Left hindlimb (tissue), 1 donor: Measurements from ENCODE around the gene SF3A2.

ENCODE experiments used
- DNase-seq: peaks from one replicate; pipeline ENCODE4 v3.0.0-alpha.2; 2018

Gene SF3A2

DNA sequence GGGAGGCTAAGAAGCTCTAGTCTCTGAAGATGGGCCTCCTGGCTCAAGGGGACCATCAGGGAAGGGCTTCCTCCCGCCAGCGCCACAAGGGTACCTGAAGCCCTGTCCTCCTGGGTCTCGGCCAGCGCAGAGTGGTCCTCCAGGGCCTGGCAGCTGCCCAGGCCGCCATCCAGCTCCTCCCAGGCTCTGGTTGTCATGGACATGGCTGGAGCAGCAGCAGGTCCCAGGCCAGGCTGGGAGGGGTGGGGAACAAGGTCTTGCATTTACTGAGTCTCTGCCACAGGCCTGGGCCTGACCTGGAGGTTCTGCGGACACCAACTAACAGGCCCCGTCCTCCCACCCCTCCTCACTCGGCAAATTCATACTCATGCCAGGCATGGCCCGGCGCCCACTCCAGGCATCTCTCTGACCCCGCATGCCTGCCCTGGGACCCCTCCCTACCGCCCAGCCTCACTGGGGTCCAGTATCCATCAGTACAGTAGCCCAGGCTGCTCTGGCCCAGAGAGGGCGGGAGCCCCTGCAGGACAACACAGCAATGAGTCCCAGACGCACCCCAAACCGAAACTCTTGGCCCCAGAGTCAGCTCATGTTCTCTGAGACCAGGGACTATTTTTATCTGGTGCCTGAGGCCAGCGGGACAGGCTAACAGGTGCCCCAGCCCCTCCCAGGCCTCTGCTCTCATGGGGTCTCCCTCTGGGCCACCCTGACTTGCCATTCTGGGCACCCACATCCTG, 18.7 kb downstream of the SF3A2 start:
- peak; percentile 35 for DNase-seq

DNA sequence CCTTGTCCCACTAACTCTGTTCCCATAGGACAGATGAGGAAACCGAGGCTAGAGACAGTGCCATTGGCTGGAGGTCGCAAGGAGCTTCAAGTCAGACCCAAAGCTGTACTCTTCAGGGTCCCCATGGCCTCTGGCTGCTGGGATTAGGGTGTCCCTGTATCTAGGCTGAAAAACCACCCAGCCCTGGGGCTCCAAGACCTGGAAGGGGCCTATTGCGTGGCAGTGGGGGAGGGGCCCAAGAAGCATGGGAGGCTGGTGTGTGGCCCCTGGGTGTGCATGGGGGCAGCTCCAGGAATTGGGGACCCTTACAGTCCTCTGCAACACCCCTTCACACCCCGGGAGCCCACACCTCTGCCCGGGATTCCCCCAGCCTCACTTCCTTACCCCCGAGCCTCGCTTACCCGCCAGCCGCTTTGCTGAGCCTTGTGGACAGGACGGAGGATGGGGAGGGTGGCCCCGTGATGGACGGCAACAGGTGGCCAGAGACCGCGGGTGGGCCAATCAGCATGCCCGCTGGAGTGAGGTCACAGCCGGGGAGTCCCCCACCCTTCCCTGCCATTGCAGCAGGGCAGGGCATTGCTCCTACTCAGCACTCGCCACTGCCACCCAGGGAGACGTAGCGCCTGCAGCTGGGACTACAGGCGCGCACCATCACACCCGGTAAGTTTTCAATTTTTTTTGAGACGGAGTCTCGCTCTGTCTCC, 19.5 kb downstream of the SF3A2 start, which contains the start of gene JSRP1:
Gene JSRP1 (minus strand): TSS at position 436 of the 704 bp plus-strand sequence. CDS start 1,103 bp downstream, outside the sequence.
- DNase-seq: peak; percentile 86

DNA sequence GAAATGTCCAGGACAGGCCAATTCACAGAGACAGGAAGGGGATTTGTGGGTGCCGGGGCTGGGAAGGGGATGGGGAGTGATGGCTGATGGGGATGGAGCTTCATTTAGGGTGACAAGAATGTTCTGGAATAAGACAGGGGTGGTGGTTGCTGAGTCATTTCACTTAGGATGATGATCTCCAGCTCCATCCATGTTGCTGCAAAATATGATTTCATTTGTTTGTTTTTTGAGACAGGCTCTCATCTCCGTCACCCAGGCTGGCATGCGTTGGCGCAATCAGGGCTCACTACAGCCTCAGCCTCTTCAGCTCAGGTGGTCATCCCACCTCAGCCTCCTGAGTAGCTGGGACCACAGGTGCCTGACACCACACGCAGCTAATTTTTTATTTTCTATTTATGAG, 22.7 kb downstream of the SF3A2 start:
- no peak for DNase-seq

DNA sequence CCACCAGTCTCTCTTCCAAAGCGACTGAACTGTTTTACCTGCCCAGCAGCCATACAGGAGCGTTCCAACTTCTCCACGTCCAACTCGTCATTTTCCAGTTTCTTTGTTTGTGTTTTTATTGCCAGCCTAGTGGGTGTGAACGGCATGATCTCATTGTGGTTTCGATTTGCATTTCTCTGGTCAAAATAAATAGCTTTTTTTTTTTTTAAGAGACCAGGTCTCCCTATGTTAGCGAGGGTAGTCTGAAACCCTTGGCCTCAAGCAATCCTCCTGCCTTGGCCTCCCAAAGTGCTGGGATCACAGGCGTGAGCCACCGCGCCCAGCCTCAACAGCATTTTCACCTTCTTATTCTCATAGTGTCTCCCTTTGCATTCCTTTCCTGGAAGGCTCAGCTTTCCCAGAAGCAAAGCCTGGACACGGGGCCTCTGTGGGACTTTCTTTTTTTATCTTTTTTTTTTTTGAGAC, 23.7 kb downstream of the SF3A2 start:
- no peak for DNase-seq

DNA sequence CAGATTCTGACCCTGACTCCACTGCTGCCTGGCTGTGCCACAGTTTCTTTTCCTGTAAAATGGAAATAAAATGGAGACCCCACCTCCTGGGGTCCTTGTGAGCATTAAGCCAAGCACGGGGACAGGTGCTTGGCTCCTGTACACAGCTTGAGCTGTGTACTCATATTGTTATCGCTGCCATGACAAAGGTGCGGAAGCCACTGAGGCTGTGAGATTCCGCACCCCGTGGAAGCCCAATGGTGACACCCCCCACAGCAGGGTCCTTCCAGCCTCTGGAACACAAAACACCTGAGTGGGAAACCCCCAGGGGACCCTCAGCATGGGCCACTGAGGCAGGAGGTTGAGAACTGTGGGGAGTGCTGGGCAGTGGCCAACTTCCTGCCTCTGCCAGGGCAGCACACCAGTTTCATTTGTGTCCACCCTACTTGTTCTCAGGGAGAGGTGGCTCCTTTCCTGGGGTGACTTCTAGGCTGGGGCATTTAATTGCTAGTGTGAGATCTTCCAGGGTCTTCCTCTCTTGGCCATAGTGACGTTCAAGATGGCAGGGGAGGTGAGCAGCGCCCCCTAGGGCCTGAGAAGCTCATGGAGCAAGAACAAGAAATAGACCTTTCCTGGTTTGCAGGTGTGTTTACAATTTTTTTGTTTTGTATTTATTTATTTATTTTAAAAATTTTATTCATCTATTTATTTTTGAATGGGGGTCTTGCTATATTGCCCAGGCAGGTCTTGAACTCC, 25.0 kb downstream of the SF3A2 start:
- DNase-seq: no peak

DNA sequence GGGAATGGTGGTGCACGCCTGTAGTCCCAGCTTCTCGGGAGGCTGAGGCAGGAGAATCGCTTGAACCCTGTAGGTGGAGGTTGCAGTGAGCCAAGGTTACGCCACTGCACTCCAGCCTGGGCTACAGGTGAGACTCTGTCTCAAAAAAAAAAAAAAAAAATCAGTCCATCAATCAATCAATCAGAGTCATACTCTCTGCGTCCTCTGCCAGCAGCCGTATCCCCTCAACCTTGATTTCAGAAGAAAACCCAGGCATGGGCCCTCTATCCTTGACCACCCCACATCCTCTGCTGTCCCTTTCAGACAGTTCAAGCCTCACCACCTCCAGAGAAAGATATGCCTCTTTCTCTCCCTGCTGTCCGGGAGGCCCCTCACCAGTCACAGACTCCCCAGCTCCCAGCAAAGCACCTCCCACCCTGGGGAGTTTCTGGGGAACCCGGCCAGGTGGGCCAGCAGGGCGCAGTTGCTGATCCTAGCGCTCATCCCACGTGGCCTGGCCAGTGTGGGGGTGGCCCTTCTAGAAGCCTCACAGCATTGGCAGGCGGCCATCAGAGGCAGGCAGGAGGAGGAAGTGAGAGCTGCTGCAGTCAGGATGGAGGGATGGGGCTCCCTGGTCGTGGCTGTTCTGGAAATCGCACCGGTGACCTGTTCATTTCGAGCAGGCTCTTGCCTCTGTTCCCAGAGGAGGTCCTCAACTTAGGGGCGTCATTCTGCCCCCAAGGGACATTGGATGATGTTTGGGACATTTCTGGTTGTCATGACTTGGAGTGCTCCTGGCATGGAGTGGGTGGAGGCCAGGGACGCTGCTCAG, 29.8 kb downstream of the SF3A2 start:
- no peak for DNase-seq

DNA sequence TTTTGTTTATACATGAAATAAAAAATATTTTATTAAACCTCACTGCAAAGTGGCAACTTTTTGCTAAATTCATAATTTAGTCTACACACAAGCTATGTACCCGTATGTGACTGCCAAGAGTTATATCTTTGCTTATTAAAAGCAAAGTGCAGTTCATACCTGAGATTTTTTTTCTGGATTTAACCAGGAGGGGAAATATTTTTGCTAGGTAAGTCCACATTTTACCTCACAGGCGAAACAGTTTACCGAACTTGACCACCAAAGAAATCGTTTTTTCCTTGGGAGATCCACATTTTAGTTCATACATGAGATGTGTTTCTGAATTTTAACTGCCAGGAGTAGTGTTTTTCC, 31.8 kb downstream of the SF3A2 start:
- DNase-seq: no peak

DNA sequence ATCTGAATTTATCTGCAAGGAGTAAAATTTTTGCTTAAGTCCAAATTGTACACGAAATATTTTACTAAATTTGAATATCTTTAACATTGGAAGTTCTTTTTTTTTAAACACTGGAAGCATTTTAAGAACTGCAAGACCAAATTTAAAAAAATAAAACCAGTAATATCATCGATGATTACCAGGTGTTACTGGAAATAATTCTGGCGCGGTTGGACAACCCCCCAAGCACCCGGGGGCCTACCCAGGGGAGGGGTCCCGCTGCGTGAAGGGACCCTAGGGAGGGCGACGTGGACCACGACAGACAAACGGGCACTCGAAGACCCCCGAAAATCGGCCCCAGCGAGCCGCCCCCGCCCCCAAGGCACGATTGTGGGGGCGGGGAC, 32.2 kb downstream of the SF3A2 start:
- no peak for DNase-seq

DNA sequence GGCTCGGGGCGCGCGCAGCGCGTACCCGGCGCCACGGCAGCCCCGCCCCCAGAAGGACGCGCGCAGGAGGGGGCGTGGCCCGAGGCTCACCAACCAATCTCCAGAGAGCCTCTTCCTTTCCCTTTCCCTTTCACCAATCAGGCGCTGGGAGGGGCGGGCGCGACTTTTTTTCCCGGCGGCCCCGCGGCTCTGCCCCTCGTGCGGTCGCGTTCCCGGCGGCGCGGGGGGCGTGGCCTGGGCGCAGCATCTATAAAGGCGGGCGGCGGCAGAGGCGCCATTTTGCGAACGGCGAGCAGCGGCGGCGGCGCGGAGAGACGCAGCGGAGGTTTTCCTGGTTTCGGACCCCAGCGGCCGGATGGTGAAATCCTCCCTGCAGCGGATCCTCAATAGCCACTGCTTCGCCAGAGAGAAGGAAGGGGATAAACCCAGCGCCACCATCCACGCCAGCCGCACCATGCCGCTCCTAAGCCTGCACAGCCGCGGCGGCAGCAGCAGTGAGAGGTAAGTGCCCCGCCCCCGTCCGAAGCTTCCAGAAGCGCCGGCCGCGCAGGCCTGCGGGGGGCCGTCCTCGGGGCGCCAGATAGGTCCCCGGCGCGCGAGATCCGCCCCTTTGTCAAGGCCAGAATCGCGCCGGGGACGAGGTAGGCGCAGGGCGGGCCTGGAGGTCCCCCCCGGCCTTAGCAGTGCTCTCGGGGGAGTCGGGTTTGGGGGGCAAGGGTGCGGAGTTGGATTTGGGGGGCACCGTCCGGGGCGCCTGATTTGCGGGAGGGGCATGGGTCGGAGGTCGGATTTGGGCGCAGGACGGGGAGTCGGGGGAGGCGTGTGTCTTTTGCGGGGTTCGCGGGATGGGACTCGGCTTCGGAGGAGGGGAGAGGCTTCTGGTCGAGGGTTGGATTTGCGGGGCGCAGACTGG, 32.9 kb downstream of the SF3A2 start:
- DNase-seq: peak; percentile 99

DNA sequence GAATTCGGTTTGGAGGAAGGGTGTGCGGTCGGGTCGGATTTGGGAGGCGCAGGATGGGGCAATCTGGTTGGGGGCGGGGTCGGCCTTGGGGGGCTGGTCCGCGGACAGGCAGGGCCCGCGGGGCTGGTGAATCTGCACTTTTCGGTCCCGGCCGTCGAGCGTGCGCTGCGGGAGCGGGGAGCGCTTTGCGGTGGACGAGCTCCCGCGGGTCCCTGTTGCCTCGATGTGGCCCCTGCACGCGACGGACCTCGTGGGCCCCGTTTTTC, 33.5 kb downstream of the SF3A2 start:
- no peak for DNase-seq

DNA sequence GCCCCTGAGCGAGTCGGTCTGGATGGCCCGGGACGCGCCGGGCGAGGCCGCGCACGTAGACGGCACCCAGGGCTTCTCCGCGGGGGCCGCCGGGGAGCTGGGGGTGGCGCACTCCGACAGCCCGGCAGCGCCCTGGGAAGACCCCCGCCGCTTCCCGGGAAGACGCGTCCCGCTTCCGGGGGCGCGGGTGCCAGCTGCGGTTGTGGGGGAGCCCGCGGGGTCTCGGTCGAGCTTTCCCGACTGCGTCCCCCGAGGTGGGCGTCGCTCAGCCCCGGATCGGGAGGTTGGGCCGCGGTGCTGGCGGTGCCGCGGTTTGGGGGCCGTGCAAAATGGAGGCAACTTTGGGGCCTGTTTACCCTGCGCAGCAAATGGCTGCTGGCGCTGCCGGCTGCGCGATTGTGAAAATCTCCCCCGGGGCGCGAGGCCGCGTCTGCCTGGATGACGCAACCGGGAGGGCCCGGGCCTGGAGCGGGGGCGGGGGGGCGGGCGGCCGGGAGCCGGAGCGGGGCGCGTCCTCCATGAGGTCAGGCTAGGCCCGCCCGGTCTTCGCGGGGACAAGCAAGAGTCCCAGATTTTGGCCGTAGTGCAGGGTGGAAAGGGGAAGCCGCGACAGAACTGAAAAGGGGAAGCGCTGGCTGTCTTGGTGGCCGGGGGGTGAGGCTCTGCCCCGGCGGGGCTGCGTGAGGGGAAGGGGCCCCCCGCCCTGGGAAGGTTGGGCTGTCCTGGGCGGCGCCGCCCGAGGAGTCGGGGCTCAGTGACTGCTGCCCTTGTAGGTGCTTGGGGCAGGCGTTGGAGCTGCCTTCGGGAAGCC, 34.0 kb downstream of the SF3A2 start:
- peak; percentile 90 for DNase-seq

DNA sequence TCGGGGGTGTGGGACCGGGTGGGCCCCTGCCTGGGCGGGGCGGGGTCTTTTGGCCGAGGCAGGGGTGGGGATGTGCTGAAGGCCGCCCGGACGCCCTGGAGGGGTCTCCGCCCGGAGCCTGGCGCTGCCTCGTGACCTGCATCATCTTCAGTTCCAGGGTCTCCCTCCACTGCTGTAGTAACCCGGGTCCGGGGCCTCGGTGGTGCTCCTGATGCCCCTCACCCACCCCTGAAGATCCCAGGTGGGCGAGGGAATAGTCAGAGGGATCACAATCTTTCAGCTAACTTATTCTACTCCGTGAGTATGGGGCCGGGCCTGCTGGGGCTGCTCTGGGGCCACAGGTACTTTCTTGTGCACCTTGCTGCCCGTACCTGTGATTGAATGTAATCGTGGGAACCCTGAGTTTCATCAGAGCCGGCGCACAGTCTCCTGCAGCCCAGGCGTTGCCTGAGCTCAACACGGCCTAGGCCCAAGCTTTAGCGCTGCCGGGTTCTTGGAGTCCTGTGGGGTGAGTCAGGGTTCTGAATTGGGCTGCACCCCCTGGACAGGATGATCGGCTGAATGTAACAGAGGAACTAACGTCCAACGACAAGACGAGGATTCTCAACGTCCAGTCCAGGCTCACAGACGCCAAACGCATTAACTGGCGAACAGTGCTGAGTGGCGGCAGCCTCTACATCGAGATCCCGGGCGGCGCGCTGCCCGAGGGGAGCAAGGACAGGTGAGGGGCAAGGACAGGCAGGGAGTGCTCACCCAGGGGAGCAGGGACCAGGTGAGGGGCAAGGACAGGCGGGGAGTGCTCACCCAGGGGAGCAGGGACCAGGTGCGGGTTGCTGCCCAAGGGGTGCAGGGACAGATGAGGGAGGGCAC, 34.8 kb downstream of the SF3A2 start:
- no peak for DNase-seq

DNA sequence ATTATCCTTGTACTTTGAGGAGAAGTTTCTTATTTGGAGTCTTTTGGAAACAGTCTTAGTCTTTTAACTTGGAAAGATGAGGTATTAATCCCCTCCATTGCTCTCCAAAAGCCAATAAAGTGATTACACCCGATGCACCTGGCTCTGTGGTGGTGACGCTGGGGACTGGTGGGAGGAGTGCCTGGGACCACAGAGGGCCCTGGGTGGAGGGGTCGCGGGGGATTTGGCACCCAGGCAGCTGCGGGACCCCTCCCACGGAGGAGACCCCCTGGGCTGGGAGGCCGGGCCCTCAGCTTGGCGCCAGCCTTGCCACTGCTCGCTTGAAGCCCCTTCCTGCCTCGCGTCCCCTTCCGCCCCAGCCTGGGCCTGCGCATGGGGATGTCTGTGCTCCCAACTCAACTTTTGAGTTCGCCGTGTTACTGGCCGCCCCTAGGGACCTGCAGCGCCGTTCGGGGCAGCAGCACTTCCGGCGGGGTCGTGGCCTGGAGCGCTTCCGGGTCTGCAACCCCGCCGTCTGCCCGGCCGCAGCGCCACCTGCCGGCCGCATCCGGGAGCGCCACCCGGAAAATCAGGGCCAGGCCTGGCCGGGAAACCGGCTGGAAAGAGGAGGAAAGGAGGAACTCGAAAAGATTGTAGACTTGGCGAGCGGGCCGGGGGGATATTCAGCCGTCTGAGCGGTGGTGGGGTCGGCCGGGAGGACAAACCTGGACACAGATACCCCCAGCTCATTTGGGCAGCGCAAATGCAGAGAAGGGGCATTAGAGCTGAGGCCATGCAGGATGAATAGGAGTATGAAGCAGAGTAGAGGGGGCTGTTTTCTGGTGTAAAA, 36.9 kb downstream of the SF3A2 start:
- DNase-seq: peak; percentile 87

DNA sequence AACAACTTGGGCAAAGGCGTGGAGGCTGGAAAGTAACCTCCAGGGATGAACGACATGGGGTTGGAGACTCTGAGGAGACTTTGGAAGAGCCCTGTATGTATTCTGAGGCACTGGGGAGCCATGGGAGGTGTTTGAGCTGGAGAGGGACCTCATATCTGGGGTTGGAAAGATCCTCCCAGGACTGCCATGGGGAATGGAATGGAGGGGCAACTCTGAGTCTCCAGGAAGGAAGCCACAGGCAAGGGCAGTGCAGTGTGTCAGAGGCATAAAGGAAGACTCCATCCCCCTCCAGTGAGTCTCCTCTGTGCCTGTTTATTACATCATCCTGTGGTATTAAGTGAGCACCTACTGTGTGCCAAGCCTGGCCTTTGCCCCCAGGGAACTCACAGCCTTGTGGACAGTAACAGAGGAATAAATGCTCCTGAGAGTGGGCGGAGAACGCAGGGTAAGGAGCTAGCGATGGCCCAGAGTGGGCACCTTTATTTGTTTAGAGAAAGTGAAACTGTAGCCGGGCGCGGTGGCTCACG, 37.6 kb downstream of the SF3A2 start:
- no peak for DNase-seq

DNA sequence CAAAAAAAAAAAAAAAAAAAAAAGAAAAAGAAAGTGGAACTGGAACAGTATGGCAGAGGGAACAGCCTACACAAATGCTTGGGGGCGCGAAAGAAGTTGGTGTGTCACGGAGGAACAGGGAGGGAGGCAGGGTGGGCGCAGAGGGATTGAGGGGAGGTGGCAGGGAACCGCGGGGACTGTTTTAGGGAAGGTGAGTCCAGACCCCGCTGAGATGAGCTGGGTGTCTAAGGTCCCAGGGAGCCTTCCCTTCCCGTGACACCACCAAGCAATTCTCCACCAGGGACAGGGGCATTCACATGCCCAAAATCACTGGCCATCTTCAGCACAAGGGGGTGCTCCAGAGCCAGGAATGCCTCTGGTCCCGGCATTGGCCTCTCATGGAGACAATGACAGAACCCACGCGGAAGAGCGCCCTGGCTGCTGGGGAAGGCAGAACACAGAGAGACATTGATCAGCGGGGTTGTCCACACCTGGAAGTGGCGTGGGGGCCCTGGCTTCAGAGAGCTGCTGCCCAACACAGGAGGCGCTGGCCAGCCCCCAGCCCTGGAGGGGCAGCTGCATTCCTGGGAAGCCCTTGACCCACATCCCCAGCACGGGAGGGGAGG, 38.4 kb downstream of the SF3A2 start:
- peak; percentile 73 for DNase-seq

DNA sequence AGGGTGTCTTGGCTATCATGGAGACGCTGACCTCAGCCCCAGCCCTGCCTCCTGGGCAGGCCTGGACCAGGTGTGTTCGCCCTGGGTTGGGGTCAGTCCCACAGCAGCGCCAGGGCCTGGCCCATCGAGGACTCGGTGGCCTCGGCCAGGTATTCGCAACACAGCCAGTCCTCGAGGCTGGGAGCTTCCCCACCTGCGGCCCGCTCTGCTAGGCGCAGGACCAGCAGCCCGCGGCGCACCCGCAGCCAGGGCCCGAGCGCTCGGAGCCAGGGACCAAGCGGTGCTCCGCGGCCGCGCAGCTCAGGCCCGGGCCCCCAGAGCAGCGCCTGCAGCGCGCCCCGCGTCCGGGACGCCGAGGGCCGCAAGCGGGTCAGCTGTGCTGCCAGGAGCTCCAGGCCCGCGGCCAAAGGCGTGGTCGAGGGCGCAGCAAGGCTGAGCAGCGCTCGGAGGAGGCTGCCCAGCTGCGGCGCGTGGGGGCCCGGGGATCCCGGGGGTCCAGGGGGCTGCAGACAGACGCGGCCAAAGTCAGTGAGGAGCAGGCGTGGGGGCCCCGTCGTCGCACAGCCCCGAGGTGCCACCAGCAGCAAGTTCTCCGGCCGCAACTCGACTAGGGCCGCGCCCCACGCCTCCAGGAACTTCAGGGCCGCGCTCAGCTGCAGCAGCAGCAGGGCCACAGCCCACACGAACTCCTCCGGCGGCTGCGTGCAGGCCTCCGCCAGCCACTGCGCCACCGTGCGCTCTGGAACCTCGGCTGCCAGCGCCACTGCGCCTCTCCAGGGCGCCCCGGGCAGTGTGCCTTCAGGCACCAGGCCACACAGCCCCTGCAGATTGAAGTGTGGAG, 39.2 kb downstream of the SF3A2 start:
- DNase-seq: no peak

DNA sequence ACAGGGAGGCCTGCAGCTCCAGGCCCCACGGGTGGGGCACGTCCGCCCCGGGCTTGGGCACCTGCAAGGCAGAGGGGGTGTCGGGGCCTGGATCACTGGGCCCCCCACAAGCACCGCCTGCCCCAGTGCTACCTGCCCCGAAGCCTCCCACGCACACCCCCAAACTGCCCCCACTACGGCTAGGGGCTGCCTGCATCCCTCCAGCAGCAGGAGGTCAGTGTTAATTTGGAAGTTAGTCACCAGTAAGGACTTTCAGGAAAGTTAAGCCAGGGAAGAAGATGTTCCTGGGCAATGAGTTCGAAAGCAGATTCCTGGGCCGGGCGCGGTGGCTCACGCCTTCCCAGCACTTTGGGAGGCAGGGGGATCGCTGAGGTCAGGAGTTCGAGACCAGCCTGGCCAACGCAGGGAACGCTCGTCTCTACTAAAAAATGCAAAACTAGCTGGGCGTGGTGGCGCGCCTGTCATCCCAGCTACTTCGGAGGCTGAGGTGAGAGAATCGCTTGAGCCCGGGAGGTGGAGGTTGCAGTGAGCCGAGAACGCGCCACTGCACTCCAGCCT, 39.9 kb downstream of the SF3A2 start:
- DNase-seq: no peak
